GM19025 (cell line): ENCODE measurements around the gene HSD17B1.
"Not testable (repeated sequence)": the region's sequence is repeated elsewhere in the genome, so short reads cannot be mapped to it uniquely, and the experiment has no call there.

ENCODE experiments used
- ATAC-seq: cut with Tn5 transposase; IDR thresholded peaks from one replicate; pipeline ENCODE4 v1.9.1; 2021; ENCODE audit warnings: mild to moderate bottlenecking, low read depth, moderate library complexity; ENCODE audit not compliant: unreplicated experiment

The HSD17B1 gene

DNA sequence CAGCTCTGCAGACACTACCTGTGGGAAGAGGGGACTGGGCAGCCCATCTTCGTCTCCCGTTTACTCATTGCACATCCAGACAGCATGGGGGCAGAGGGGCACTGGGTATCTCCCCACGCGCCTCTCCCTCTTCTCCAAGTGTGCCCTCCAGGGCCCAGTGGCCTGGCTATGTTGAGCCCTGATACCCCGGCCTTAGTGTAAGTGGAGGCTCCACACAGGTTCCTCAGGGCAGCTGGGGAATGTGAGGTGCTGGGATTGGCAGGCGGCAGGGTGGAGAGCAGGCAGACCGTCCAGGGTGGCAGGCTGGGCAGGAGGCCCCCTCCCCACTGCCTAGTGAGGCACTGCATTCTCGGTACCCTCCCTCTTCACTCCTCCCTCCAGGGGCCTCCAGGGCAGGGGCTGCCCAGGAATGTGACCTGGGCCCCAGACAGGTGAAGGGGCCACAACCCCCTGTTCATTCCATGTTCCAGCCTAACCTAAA lies 29.9 kb upstream of the HSD17B1 start:
- no peak for ATAC-seq

DNA sequence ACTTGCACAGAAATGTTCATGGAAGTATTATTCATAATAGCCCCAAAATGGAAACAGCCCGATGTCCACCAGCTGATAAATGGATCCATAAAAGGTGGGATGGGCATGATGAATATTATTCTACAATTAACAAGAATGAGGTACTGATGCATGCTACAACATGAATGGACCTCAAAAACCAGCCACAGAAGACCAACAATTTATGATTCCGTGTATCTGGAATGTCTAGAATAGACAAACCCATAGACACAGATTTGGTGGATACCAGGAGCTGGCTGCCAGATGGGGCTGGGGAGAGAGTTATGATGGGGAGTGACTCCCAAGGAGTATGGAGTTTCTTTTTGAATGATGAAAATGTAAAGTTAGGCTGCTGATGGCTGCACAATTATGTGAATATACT lies 27.5 kb upstream of the HSD17B1 start:
- no peak for ATAC-seq

DNA sequence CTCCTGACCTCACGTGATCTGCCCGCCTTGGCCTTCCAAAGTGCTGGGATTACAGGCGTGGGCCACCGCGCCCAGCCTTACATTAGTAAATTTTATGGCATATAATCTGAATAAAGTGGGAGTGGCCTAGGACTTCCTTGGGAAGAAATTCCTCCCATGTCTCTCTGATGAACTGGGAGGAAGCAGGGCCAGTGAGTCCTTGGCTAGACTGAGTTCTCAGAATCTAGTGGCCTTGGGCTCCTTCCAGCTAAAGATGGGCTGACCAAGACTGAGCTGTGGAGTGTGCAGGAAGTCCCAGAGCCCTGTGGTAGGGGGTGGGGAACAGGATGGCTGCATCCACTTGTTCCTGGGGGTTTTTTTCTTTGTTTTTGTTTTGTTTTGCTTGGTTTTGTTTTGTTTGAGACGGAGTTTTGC lies 26.7 kb upstream of the HSD17B1 start:
- no peak for ATAC-seq

DNA sequence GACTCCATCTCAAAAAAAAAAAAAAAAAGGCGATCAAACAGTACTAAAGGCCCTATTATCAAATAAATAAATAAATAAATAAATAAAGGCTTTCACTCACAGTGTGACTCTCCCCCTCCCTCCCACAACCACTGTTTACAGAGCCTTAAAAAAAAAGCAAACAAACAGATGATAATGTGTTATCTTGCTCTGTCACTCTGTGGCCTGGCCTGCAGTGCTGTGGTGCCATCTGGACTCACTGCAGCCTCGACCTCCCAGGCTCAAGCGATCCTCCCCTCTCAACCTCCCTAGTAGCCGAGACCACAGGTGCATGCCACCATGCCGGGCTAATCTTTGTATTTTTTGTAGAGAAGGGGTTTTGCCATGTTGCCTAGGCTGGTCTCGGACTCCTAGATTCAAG lies 24.8 kb upstream of the HSD17B1 start:
- no peak for ATAC-seq

DNA sequence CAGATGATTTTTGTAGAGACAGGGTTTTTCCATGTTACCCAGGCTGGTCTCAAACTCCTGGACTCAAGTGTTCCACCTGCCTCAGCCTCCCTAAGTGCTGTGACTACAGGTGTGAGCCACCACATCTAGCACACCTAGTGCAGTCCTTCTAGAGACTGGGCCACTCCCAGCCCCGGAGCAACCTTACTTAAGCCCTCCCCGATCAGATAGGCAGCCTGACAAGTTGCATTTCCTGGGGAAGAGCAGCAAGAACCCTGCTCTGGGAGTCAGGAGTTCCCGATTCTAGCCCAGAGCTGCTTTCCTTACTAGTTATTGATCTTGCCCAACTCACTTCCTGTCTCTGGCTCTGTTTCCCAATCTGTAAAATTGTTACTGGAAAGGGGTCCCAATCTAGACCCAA lies 23.7 kb upstream of the HSD17B1 start:
- ATAC-seq: no peak

DNA sequence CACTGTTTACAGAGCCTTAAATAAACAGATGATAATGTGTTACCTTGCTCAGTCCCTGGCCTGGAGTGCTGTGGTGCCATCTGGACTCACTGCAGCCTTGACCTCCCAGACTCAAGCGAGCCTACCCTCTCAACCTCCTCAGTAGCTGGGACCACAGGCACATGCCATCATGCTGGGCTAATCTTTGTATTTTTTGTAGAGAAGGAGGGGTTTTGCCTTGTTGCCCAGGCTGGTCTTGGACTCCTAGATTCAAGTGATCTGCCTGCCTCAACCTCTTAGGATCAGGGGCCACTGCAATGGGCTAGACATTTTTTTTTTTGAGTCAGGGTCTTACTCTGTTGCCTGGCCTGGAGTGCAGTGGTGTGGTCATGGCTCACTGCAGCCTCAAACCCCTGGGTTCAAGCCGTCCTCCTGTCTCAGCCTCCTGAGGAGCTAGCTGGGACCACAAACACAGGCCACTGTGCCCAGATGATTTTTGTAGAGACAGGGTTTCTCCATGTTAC lies 21.7 kb upstream of the HSD17B1 start:
- no peak for ATAC-seq

DNA sequence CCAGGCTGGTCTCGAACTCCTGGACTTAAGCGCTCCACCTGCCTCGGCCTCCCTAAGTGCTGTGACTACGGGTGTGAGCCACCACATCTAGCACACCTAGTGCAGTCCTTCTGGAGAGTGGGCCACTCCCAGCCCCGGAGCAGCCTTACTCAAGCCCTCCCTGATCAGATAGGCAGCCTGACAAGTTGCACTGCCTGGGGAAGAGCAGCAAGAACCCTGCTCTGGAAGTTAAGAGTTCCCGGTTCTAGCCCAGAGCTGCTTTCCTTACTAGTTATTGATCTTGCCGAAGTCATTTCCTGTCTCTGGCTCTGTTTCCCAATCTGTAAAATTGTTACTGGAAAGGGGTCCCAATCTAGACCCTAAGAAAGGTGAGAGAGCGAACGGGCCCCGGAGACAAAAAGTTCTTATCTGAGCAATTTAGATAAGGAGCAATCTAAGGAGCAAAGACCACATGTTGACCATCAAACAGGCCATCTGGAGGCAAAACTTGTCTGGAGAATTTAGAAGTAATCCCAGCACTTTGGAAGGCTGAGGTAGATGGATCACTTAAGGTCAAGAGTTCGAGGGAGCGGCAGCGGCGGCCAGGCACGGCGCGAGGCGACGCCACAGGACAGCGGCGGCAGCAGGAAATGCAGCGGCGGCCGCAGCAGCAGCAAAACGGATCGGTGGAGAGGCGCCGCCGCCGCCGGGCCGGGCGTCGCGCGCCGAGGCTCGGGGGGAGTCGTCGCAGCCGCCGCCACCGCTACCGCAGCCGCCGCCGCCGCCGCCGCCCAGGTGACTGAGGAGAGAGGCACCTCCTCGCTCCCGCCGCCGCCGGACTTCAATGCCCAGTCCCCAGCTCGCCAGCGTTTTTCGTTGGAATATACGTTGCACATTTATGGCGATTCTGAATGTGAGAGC lies 21.0 kb upstream of the HSD17B1 start:
- ATAC-seq: no peak

DNA sequence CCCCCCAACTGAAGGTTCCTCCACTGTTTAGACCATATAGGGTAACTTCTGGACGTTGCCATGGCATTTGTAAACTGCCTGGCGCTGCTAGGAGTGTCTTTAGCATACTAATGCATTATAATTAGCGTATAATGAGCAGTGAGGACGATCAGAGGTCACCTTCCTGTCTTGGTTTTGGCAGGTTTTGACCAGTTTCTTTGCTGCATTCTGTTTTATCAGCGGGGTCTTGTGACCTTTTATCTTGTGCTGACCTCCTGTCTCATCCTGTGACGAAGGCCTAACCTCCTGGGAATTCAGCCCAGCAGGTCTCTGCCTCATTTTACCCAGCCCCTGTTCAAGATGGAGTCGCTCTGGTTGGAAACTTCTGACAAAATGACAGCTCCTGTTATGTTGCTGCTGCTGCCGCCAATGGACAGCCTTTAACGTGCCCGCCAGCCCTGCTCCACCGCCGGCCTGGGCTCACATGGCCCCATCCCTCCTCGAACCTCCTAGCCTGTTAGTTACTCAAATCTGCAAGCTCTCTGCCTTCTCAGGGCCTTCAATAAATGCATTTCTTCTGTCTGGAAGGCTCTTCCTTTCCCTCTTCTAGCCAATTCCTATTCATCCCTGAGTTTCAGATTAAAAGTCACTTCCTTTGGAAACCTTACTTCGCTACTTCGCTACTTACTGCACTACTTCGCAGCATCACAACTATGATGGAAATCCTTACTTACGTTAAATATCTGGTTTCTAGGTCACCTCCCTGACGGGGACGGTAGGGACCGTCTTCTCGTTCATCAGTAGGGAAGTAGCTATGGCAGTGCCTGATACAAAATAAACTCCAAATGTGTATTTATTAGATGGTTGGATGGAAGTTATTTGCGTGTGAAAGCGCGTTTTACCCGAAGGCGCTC lies 17.3 kb upstream of the HSD17B1 start:
- ATAC-seq: no peak

DNA sequence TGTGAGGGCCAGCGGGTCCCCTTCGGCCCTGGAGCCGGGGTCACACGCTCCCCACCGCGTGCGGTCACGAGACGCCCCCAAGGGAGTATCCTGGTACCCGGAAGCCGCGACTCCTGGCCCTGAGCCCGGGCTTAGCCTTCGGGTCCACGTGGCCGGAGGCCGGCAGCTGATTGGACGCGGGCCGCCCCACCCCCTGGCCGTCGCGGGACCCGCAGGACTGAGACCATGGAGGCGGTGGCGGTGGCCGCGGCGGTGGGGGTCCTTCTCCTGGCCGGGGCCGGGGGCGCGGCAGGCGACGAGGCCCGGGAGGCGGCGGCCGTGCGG lies 16.7 kb upstream of the HSD17B1 start, which contains the start of gene NAGLU:
Gene NAGLU, plus strand, starts transcription at position 194 of the 324 bp plus-strand sequence. Its CDS starts 32 bp downstream, at position 226.
- ATAC-seq: peak; percentile 82

DNA sequence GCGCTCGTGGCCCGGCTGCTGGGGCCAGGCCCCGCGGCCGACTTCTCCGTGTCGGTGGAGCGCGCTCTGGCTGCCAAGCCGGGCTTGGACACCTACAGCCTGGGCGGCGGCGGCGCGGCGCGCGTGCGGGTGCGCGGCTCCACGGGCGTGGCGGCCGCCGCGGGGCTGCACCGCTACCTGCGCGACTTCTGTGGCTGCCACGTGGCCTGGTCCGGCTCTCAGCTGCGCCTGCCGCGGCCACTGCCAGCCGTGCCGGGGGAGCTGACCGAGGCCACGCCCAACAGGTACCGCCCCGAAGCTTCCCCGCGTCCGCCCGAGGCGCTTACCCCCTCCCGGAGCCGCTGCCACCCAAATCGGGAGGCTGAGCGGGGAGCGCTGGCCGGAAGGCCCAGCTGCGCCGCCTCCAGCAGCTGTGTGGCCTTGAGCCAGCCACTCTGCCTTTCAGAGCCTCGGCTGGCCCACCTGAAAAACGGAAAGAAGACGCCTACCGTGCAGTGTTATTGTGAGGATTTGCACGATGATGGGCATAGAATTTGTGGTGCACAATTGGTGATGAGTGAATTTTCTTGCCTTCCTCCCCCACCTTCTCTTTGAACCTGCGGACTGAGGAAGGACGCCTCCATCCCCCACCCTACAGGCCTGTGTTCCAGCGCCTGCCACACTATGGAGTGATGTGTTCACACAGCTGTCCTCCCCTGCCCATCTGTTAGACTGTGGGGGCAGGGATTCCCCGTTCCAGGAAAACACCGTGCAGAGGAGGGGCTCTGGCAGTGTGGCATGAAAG lies 16.2 kb upstream of the HSD17B1 start:
- ATAC-seq: peak; percentile 63

DNA sequence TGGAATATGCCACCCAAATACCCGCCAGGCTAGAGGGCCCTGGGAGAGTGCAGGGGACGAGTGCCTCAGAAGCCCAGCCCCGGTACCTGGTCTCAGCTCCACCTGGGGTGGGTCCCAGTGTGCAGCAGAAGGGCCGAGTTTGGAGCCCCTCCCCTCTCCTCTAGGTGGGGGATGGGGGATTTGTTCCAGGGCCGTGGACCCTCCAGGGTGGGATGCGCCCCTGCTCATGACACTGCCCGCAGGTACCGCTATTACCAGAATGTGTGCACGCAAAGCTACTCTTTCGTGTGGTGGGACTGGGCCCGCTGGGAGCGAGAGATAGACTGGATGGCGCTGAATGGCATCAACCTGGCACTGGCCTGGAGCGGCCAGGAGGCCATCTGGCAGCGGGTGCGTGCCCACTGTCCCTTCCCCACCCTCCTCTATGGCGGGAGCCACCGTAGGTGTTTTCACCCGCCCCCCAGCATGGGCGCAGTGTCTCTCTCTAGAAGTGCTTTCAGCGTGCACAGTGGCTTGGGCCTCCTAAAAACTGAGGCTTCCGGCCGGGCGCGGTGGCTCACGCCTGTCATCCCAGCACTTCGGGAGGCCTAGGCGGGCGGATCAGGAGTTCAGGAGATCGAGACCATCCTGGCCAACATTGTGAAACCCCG lies 15.4 kb upstream of the HSD17B1 start:
- ATAC-seq: no peak

DNA sequence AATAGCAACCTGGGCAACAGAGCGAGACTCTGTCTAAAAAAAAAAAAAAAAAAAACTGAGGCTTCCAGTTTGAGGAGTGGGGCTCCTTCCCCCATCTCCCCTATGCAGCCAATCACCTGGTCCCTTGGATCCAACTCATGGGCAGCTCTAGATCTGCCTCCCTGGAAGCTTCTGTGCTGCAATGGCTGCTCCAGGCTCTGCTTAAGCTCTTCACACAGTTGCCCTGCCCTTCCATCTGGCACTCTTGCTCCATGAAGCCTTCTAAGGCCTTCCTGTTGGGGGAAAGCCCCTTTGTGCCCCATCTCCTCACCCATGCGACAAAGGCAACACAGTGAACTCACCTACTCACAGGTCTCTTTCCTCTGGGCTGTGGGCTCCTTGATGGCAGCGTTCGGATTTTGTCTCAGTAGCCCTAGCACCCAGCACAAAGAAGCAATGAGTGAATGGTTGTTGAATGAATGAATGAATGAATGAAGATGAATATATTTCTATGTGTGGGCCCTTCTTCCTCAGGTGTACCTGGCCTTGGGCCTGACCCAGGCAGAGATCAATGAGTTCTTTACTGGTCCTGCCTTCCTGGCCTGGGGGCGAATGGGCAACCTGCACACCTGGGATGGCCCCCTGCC lies 14.8 kb upstream of the HSD17B1 start:
- ATAC-seq: no peak

DNA sequence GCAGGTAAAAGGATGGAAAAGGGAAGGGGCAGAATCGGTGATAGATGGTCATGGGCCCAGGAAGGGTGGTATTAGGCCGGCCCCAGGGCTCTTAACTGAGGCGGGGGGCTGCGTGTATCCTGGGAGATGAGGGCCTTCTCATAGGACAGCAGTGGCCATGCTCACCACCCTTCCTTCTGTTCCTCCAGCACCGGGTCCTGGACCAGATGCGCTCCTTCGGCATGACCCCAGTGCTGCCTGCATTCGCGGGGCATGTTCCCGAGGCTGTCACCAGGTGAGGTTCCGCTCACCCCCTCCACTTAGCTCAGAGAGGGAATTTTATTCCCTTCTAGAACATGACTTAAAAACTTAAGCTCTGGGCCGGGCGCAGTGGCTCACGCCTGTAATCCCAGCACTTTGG lies 14.2 kb upstream of the HSD17B1 start:
- no peak for ATAC-seq

DNA sequence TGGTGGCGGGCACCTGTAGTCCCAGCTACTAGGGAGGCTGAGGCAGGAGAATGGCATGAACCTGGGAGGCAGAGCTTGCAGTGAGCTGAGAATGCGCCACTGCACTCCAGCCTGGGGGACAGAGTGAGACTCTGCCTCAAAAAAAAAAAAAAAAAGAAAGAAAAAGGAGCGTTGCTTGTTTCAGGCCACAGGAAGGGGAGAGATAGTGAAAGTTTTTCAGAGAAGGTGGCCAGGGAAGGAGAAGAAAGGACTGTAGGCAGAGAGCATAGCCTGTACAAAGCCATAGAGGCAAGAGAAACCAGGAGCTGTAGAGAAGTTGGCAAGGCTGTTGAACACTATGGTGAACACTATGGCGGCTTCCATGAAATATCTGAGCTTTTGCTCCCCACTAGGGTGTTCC lies 12.2 kb upstream of the HSD17B1 start:
- not testable (repeated sequence) for ATAC-seq

DNA sequence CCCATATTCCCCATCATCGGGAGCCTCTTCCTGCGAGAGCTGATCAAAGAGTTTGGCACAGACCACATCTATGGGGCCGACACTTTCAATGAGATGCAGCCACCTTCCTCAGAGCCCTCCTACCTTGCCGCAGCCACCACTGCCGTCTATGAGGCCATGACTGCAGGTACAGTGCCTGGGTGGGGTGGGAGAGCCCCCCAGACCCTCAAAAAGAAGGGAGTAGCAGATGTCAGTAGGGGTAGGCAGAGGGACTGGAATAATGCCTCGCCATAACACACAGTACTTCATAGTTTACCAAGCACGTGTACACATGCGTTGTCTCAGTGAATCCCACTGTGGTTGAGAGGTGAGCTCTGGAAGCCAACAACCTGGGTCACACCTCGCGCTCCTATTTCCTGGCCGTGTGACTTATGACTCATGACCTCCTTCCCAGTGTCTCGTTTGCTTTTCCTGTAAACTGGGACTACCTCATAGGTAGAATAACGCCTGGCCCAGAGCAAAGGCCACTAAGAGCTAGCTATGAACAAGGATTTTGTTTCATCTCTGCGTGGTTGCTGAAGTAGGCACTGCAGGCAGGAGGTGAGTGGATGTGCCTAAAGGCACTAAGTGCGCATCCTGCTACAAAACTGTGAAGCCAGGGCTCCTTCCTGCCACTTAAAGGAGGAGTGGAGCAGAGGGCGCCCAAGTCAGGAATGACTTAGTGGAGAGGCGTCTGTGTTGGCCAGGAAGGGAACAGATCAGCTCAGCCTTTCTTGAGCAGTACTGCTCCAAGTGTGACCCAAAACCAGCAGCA lies 11.5 kb upstream of the HSD17B1 start:
- no peak for ATAC-seq

DNA sequence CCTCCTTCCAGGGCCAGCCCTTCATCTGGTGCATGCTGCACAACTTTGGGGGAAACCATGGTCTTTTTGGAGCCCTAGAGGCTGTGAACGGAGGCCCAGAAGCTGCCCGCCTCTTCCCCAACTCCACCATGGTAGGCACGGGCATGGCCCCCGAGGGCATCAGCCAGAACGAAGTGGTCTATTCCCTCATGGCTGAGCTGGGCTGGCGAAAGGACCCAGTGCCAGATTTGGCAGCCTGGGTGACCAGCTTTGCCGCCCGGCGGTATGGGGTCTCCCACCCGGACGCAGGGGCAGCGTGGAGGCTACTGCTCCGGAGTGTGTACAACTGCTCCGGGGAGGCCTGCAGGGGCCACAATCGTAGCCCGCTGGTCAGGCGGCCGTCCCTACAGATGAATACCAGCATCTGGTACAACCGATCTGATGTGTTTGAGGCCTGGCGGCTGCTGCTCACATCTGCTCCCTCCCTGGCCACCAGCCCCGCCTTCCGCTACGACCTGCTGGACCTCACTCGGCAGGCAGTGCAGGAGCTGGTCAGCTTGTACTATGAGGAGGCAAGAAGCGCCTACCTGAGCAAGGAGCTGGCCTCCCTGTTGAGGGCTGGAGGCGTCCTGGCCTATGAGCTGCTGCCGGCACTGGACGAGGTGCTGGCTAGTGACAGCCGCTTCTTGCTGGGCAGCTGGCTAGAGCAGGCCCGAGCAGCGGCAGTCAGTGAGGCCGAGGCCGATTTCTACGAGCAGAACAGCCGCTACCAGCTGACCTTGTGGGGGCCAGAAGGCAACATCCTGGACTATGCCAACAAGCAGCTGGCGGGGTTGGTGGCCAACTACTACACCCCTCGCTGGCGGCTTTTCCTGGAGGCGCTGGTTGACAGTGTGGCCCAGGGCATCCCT lies 9.3 kb upstream of the HSD17B1 start:
- no peak for ATAC-seq

DNA sequence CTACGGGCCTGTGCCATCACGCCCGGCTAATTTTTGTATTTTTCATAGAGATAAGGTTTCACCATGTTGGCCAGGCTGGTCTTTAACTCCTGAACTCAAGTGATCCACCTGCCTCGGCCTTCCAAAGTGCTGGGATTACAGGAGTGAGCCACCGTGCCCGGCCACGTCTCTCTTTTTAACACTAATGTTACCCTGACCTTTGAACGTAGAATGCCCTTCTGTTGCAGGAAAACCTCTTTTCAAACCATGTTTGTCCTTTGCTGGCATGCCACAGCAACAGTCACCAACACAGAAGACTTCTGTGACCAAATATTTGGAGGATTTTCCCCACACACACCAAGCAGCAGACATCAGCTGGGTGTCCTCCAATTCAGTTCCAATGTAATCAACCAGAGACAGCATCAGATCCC lies 7.8 kb upstream of the HSD17B1 start:
- ATAC-seq: no peak
